Measurements from ENCODE around the gene SLC39A1. TPM values are rescaled to one million over a fixed set of nuclear protein-coding genes. Genes with fewer than 3 reads are reported as not detected.

SLC39A1 gene
- total RNA-seq, 1 experiment from 2014 or later, result 377 TPM

GRCh38 chr1:153946622-153947241 lies 16.6 kb downstream of the SLC39A1 start, which contains the start of gene DENND4B:
DENND4B (minus strand) TSS chr1:153946718; CDS start chr1:153944374, 2,344 bp downstream.
- Histone ChIP-seq H3K4me3 (ENCODE audit: insufficient read depth, low read depth, low read length) (peak within 1 kb of the TSS; percentile 96), H3K27me3 (ENCODE audit: control insufficient read depth, insufficient read depth, low read length) (no peaks in the 10 kb centered on the region), H3K36me3 (replicated peaks; ENCODE audit: control insufficient read depth, insufficient read depth, low read length) (peaks cover 20% of the 10 kb centered on the region)
- peak; percentile 100 for DNase-seq

DNA sequence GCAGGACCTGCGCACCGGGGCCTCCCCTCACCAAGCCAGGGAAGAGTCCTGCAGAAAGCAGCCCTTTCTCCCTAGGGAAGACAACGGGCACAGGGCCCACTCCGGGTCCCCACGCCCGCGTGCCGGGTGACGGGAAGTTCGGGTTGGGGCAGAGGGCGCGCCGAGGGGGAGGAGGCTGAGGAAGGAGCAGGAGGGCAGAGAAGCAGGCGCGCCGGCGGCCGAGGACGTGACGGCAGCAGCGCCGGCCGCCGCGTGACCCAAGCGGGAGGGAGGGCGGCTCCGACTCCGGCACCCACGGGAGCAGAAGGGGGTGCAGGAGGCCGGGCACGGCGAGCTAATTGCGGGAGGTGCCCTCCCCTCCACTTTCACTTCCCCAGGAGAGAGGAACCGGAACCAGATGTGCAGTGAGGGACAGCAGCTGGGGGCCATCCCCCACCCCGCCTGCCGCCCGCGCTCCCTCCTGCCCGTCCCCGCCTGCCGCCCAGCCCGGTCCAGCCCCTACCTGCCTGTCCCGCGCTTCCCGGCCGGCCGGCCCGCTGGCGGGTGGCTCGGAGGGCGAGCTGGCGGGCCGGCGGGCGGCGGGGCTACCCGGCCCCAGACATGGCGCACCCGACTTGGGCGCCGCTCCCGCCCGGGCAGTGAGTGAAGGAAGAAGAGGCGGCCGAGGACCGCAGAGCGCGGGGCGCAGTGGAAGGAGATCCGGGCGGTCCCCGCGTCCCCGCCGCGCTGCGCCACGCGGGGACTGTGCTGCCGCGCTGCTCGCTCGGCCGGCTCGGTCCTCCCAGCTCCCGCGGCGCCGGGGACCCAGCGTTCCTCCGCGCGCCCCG lies 17.3 kb downstream of the SLC39A1 start:
- H3K4me3 ChIP-seq (ENCODE audit: insufficient read depth, low read depth, low read length), result peak overlapping the region; percentile 96
- H3K36me3 ChIP-seq (replicated peaks; ENCODE audit: control insufficient read depth, insufficient read depth, low read length), result peaks cover 19% of the 10 kb centered on the region
- no peaks in the 10 kb centered on the region for H3K27me3 ChIP-seq (ENCODE audit: control insufficient read depth, insufficient read depth, low read length)
- peak; percentile 94 for DNase-seq

DNA sequence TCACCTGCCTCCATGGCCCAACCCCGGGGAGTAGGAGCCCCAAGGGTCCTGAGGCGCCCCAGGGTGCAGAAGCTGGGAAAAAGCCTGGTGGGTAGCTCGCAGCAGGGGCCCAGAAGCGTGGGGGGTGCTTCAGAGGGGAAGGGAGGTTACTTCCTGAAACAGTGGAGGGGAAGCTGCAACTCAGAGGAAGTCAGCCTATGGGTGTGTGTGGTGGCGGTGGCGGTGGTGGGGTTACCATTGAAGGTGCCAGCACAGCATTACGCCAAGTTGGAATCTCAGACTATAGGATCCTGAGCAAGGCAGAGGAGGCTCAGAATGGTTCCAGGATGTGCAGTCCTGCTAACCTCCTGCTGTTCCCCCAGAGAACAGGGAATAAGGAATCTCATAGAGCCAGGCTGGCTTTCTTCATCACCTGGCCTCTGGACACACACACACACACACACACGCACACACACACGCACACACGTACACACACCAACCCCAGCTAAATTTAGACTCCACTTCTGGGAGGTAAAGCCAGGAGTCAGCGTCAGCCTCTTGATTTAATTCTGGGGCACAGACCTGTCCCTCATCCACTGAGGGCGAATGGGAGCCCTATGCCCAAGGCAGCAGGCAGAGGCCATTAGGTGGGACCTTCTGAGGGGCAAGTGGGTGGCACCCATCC lies 18.1 kb downstream of the SLC39A1 start:
- Histone ChIP-seq H3K4me3 (ENCODE audit: insufficient read depth, low read depth, low read length) (peak overlapping the region; percentile 96), H3K27me3 (ENCODE audit: control insufficient read depth, insufficient read depth, low read length) (no peaks in the 10 kb centered on the region), H3K36me3 (replicated peaks; ENCODE audit: control insufficient read depth, insufficient read depth, low read length) (peaks cover 16% of the 10 kb centered on the region)
- peak; percentile 67 for DNase-seq

- Histone ChIP-seq H3K36me3 (replicated peaks; ENCODE audit: control insufficient read depth, insufficient read depth, low read length) (peaks cover 16% of the 10 kb centered on the region), H3K4me3 (ENCODE audit: insufficient read depth, low read depth, low read length) (no peak overlapping the region), H3K27me3 (ENCODE audit: control insufficient read depth, insufficient read depth, low read length) (no peaks in the 10 kb centered on the region)
- DNase-seq, result no peak
Measured at GRCh38 chr1:153944827-153945117, 18.6 kb downstream of the SLC39A1 start.

DNA sequence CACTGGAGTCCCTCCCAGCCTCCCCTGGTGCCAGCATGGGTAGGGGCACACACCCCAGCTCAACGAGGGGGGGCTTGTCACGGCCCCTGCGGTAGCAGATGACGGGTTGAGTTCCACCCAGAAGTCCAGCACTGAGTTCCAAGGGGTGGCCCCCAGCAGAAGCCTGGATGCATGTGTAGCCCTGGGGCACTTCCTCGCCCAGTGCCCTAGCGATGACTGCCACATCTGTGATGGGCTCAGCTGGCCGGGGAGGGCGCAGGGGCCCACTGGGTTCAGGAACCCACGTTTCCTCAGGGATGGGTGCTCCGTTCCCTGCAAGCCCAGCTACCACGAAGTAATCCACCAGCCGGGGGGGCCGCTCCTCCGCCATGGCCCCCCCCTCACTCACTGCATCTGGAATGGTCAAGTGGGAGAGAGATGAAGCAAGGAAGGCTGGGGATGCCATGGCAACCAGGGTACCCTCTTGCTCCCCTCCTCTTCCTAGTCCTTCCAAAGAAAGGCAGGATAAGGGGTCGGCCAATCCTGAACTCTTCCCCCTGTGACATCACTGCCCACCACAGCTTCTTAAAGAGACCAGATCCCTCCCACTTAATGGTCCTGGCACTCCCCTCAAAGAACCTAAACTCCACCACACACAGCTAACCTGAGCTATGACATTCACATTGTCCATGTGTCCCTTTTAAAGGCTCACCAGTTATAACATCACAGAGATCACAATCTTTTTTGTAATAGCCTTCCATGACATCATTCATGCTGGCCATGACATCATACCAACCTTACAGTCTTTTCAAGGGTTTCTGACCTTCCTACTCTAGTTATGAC lies 19.1 kb downstream of the SLC39A1 start:
- Histone ChIP-seq H3K36me3 (replicated peaks; ENCODE audit: control insufficient read depth, insufficient read depth, low read length) (peaks cover 18% of the 10 kb centered on the region), H3K4me3 (ENCODE audit: insufficient read depth, low read depth, low read length) (no peak overlapping the region), H3K27me3 (ENCODE audit: control insufficient read depth, insufficient read depth, low read length) (no peaks in the 10 kb centered on the region)
- DNase-seq, result peak; percentile 73

DNA sequence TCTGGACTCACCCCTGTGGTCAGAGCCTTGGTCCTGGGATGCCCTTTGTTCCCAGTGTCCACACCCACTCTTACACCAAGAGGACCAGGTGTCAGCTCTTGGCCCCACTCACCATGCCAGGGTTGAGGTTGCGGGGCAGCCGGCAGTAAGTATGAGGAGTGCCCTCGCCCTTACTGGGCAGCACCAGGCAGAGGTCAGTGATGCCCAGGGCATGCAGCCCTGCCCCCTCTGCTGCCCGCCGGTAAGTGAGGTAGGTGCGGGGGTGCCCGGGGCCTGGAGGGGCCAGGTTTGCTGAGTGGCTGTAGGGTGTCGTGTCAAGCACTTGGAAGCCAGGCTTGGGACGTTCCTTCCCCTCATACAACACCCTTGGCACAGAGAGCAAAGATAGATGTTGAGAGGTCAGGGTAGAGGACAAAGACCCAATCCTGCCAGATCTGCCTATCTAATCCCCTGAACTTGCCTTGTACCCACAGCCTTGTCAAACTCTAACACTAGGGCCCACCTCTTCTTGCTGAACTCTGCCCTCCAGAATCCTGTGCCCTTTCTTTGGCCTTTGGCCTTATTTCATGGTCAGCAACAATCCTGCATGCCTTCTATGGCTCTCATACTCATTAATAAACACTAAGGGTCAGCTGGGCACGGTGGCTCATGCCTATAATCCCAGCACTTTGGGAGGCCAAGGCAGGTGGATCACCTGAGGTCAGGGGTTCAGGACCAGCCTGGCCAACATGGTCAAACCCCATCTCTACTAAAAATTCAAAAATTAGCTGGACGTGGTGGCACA lies 20.4 kb downstream of the SLC39A1 start:
- no peaks in the 10 kb centered on the region for H3K27me3 ChIP-seq (ENCODE audit: control insufficient read depth, insufficient read depth, low read length)
- DNase-seq, result no peak
- H3K36me3 ChIP-seq (replicated peaks; ENCODE audit: control insufficient read depth, insufficient read depth, low read length), result peaks cover 13% of the 10 kb centered on the region
- no peak overlapping the region for H3K4me3 ChIP-seq (ENCODE audit: insufficient read depth, low read depth, low read length)

DNA sequence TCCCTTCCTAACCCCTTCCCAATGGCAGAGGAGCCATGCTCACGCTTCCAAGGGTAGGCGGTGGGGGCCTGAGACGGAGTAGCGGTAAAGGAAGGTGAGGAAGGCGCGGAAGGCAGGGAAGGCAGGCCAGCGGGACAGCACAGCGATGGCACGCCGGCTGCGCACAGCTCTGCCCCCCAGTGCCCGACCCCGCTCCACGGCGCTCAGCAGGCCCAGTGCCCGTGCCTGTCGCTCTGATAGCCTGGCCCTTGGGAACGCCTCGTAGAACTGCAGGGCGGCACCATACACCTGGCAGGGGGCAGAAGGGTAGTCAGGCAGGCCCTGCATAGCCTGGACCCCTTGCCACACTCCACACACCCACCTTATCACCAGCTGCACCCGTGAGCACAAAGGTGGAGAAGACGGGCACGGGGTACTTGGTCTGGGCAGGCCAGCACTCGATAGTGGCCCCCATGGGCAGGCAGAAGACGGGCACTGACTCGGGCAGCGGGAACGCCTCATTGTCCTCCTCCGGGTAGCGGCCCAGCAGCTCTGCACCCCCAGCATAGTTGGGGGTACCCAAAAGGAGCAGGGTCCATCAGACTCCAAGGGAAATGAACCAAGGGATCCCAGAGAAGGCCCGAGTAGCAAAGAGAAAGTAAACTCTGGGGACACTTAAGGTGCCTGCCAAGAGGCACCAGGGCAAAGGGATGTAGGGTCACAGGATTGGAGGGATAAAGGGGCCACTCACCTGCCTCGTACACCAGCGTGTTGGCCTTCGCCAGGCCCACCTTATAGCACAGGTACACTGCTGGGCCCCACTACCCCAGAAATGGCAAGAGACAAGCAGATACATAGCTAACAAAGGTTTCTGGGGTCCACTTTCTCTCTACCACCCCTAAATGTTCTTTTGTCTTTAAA lies 21.3 kb downstream of the SLC39A1 start:
- DNase-seq, result peak; percentile 47

DNA sequence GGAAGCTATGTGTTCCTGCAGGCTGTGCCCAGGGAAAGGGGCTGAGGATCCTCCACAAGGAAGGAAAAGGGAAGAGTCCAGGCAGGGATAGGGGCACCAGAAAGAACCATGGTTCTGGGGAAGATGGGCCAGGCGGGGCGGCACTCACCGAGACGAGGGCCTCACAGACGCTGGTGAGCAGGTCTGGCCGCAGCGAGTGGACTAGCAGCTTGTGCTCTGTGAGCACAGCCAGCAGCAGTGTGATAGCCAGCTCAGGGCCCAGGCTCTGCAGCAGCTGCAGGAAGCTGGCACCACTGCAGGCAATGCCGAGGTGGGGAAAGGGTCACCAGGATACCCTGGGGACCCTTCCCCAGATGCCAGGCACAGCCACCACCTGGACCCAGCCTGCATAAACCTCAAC lies 22.6 kb downstream of the SLC39A1 start:
- no peak for DNase-seq
- no peaks in the 10 kb centered on the region for H3K27me3 ChIP-seq (ENCODE audit: control insufficient read depth, insufficient read depth, low read length)
- no peak overlapping the region for H3K4me3 ChIP-seq (ENCODE audit: insufficient read depth, low read depth, low read length)
- H3K36me3 ChIP-seq (replicated peaks; ENCODE audit: control insufficient read depth, insufficient read depth, low read length), result peaks cover 28% of the 10 kb centered on the region

More for the DNA sequence above, 21.3 kb downstream of the SLC39A1 start:
- H3K27me3 ChIP-seq (ENCODE audit: control insufficient read depth, insufficient read depth, low read length), result no peaks in the 10 kb centered on the region
- peaks cover 19% of the 10 kb centered on the region for H3K36me3 ChIP-seq (replicated peaks; ENCODE audit: control insufficient read depth, insufficient read depth, low read length)
- H3K4me3 ChIP-seq (ENCODE audit: insufficient read depth, low read depth, low read length), result no peak overlapping the region

DNA sequence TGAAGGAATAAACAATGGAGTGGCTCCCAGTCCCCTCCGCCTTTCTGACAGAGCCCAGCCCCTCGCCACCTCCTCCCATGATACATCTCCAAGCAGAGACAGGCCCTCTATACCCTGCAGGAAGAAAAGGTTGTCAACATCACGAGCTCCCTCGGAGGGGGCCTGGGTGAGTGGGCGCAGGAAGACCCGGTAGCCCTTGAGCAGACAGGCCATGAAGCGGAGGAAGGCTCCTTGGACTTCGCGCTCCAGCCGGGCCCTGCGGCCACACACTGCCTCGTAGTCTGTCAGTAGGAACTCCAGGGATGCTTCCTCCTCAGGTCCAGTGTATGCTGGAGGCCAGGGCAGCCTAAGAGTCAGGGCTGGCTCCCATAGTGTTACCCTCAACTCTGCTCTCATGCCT lies 23.9 kb downstream of the SLC39A1 start:
- H3K27me3 ChIP-seq (ENCODE audit: control insufficient read depth, insufficient read depth, low read length), result no peaks in the 10 kb centered on the region
- peaks cover 31% of the 10 kb centered on the region for H3K36me3 ChIP-seq (replicated peaks; ENCODE audit: control insufficient read depth, insufficient read depth, low read length)
- H3K4me3 ChIP-seq (ENCODE audit: insufficient read depth, low read depth, low read length), result no peak overlapping the region
- no peak for DNase-seq

GRCh38 chr1:153938996-153939395 lies 24.3 kb downstream of the SLC39A1 start:
- Histone ChIP-seq H3K27me3 (ENCODE audit: control insufficient read depth, insufficient read depth, low read length) (no peaks in the 10 kb centered on the region), H3K4me3 (ENCODE audit: insufficient read depth, low read depth, low read length) (no peak overlapping the region), H3K36me3 (replicated peaks; ENCODE audit: control insufficient read depth, insufficient read depth, low read length) (peaks cover 33% of the 10 kb centered on the region)
- no peak for DNase-seq

GRCh38 chr1:153937331-153937730 lies 26.0 kb downstream of the SLC39A1 start:
- Histone ChIP-seq H3K27me3 (ENCODE audit: control insufficient read depth, insufficient read depth, low read length) (no peaks in the 10 kb centered on the region), H3K4me3 (ENCODE audit: insufficient read depth, low read depth, low read length) (no peak overlapping the region), H3K36me3 (replicated peaks; ENCODE audit: control insufficient read depth, insufficient read depth, low read length) (peaks cover 35% of the 10 kb centered on the region)
- DNase-seq, result no peak

GRCh38 chr1:153936011-153936802 lies 27.1 kb downstream of the SLC39A1 start:
- no peak for DNase-seq
- no peaks in the 10 kb centered on the region for H3K27me3 ChIP-seq (ENCODE audit: control insufficient read depth, insufficient read depth, low read length)

More at GRCh38 chr1:153936011-153936802, 27.1 kb downstream of the SLC39A1 start:
- H3K4me3 ChIP-seq (ENCODE audit: insufficient read depth, low read depth, low read length), result no peak overlapping the region
- H3K36me3 ChIP-seq (replicated peaks; ENCODE audit: control insufficient read depth, insufficient read depth, low read length), result peaks cover 36% of the 10 kb centered on the region
